Measurements from ENCODE around the gene ASIC3. TPM values are rescaled to one million over a fixed set of nuclear protein-coding genes. Genes with fewer than 3 reads are reported as not detected.
"Not testable (repeated sequence)": the region's sequence is repeated elsewhere in the genome, so short reads cannot be mapped to it uniquely, and the experiment has no call there.

Gene ASIC3
- total RNA-seq, 2 donors from 2014 or later: 9.0 to 9.7 TPM

DNA sequence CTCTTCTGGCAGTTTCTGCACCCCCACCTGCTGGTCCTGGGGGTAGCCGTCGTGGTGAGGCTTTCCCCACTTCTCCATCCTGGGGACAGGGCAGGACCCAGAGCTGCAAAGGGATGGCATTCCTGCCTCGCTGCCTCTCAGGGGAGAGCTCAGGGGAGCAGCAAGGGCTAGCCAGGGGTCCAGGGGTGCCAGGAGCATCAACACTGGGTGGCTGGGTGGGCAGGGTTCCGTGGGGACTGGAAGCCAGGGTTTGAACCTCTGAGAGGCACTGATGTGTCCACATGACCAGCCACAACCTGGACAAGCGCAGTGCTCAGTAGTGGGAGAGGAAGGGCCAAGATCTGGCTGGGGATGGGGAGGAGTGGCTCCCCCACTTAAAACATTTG lies 14.5 kb upstream of the ASIC3 start:
- no peak overlapping the region for H3K27ac Mint-ChIP-seq
- no peak overlapping the region for H3K4me3 Mint-ChIP-seq
- peaks cover 30% of the 10 kb centered on the region for H3K36me3 Mint-ChIP-seq (ENCODE audit: low read depth)
- H3K4me1 Mint-ChIP-seq: peaks cover 7% of the 10 kb centered on the region
- H3K9me3 Mint-ChIP-seq: no peaks in the 10 kb centered on the region
- H3K27me3 Mint-ChIP-seq: no peaks in the 10 kb centered on the region
- ATAC-seq (replicated peaks): no peak

DNA sequence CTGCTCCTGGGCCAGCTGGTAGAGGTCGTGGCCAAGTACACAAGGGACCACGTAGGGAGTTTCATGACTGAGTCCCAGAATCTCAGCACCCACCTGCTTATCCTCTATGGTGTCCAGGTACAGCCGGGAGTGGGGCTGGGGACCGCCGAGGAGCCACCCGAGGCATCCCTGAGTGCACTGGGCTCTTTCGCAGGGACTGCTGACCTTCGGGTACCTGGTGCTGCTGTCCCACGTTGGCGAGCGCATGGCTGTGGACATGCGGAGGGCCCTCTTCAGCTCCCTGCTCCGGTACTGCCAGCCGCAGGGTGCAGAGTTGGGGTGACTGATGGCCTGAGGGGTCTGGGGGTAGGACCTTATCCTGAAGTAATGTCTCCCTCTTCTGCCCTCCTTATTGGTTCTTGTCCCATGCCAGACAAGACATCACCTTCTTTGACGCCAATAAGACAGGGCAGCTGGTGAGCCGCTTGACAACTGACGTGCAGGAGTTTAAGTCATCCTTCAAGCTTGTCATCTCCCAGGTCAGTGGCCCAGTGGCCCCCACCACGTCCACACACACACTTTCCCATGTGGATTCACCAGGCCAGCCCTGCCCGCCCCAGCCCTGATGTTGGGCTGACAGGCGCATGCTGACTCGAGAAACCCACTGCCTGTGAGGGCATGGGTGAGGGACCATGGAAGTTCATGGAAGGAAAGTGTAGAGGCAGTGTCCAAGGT lies 13.9 kb upstream of the ASIC3 start:
- Mint-ChIP-seq H3K27me3 (no peaks in the 10 kb centered on the region), H3K4me3 (no peak overlapping the region), H3K36me3 (ENCODE audit: low read depth) (peaks cover 34% of the 10 kb centered on the region), H3K9me3 (no peaks in the 10 kb centered on the region), H3K4me1 (peaks cover 12% of the 10 kb centered on the region), H3K27ac (no peak overlapping the region)
- ATAC-seq (replicated peaks): no peak

DNA sequence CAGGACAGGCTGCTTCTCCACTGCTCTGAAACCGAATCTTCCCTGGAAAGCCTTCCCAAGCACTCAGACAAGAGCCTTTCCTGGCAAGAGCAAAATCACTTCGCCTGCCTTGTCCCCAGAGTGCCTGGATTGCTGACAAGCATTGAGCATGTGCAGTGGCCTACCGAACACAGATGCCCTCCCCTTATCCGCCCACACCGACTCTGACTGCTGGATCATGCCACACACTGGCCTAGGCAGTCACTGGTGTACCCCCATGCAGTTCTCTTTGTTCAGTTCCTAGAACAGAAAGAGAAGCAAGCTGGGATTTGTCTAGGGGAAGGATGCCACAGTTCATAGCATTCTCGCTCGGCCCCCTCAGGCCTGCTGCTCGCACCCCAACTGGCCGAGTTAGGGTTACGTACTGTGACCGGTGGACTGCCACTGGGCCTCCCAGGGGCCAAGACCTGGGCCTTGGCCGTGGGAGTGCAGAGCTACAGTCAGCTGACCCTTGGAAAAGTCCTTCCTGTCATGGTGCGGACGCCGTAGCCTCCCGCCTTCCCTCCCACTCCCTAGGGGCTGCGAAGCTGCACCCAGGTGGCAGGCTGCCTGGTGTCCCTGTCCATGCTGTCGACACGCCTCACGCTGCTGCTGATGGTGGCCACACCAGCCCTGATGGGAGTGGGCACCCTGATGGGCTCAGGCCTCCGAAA lies 13.2 kb upstream of the ASIC3 start:
- no peaks in the 10 kb centered on the region for H3K27me3 Mint-ChIP-seq
- no peak for ATAC-seq (replicated peaks)
- no peak overlapping the region for H3K27ac Mint-ChIP-seq
- H3K9me3 Mint-ChIP-seq: no peaks in the 10 kb centered on the region
- H3K36me3 Mint-ChIP-seq (ENCODE audit: low read depth): peaks cover 34% of the 10 kb centered on the region
- peaks cover 14% of the 10 kb centered on the region for H3K4me1 Mint-ChIP-seq
- H3K4me3 Mint-ChIP-seq: no peak overlapping the region

DNA sequence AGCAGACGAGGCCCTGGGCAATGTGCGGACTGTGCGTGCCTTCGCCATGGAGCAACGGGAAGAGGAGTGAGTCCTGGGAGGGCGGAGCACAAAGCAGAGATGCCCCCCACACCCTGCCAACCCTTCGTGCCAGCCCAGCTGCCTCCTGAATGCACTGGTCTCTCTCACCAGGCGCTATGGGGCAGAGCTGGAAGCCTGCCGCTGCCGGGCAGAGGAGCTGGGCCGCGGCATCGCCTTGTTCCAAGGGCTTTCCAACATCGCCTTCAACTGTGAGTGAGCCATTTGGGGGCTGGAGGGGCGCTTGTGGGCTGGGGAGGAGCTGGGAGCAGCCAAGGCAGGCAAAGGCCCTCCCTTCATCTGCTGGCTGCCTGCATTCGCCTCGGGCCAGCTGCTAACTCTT lies 12.4 kb upstream of the ASIC3 start:
- H3K4me3 Mint-ChIP-seq: no peak overlapping the region
- ATAC-seq (replicated peaks): no peak
- peaks cover 14% of the 10 kb centered on the region for H3K4me1 Mint-ChIP-seq
- H3K27me3 Mint-ChIP-seq: no peaks in the 10 kb centered on the region
- H3K36me3 Mint-ChIP-seq (ENCODE audit: low read depth): peaks cover 34% of the 10 kb centered on the region
- no peak overlapping the region for H3K27ac Mint-ChIP-seq
- H3K9me3 Mint-ChIP-seq: no peaks in the 10 kb centered on the region

DNA sequence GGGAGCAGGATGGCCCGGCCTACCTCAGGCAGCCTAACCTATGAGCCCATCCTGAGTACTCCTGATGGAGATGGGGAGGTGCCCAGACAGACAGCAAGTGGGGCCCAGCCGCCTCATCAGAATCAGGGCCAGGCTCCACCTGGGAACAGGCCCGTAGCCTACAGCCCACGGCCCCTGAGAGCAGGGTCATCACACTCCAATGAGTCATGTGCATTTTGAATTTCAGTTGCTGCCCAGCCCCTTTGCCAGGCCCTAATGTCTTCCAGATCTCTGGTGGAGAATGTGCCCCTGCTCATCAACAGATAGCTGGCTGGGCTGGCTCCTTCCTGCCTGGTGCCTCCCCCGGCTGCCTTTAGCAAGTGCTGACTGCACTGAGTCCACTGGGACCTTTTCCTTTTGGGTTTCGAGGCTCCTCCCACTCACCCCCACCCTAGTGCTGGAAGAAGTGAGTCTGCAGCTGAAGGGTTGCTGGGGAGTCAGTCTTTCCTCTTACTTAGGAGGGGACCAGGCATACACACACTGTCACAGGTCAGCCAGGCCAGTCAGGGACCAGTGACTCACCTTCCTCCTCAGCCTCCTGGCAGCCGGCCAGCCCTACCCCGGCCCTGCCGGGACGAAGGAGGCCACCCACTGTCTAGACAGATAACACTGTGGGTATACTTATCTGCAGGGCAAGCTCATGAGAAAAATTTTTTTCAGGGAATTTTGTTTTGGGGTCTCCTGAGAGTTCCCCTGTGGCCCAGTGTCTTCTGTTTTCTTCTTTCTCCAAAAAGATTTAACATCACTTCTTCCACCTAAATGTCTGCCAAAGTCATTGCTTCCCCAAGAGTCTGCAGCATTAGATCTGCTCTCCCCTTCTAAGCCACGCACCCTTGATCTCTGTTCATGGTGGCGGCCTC lies 9.1 kb upstream of the ASIC3 start:
- H3K36me3 Mint-ChIP-seq (ENCODE audit: low read depth): peaks cover 26% of the 10 kb centered on the region
- peak overlapping the region; percentile 61 for H3K4me3 Mint-ChIP-seq
- no peaks in the 10 kb centered on the region for H3K27me3 Mint-ChIP-seq
- peak overlapping the region; percentile 88 for H3K27ac Mint-ChIP-seq
- H3K9me3 Mint-ChIP-seq: no peaks in the 10 kb centered on the region
- ATAC-seq (replicated peaks): peak; percentile 97
- peaks cover 11% of the 10 kb centered on the region for H3K4me1 Mint-ChIP-seq

DNA sequence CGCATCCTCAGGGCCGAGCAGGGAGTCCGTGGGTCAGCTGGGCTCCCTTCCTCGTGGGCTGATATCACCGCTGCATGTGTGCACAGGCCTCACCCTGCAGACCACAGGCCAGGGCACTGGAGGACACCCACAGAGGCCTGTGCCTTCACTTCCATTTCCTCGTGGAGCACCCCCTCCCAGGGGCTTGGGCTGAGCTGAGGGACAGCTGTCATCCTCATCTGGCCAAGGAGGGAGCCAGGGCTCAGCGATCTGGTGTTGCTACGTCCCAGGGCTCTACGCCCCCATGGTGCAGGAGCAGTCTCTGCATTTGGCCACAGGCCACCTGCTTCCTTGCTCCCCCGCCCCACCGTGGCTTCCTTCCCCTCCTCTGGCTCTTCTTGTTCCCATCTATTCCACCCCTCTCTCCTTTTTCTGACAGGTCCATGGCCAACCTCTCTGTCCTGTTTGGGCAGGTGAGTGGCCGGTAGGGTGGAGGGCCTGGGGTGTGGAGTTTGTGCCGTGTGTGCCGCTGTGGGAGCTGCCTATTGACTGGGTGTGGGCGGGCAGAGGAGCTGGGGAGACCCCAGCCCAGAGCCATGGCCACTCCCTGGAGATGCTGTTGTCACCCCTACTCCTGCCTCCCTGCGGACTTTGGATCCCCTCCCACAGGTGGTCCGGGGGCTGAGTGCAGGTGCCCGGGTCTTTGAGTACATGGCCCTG lies 8.3 kb upstream of the ASIC3 start:
- peak overlapping the region; percentile 61 for H3K4me3 Mint-ChIP-seq
- ATAC-seq (replicated peaks): no peak
- H3K36me3 Mint-ChIP-seq (ENCODE audit: low read depth): peaks cover 30% of the 10 kb centered on the region
- no peaks in the 10 kb centered on the region for H3K9me3 Mint-ChIP-seq
- no peaks in the 10 kb centered on the region for H3K27me3 Mint-ChIP-seq
- H3K4me1 Mint-ChIP-seq: peaks cover 11% of the 10 kb centered on the region
- peak overlapping the region; percentile 88 for H3K27ac Mint-ChIP-seq

DNA sequence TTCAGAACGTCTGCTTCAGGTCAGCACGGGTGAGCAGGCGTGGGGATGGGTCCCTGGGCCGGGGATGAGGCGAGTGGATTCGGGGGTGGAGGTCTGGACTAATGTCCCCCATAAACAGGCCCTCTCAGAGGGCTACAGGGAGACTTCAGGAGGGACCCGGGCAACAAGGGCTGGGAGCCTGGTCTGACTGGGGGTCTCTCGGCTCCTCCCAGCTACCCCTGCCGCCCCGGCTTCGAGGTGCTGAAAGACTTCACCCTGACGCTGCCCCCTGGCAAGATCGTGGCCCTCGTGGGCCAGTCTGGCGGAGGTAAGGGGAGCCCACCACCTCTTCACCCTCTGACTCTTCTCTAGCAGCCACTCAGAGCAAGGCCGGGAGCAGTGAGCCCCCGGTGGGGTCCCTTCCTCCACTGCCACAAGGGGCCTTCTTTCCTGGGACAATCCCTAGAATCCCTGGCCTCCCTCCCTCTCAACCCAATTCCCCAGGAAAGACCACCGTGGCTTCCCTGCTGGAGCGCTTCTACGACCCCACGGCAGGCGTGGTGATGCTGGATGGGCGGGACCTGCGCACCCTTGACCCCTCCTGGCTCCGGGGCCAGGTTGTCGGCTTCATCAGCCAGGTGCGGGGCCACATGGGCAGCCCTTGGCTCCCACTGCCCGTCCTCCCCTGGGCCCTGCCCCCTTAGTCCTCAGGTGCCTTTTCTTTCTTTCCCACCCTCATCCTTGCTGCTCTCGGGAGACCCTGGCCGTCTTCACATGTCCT lies 7.5 kb upstream of the ASIC3 start:
- H3K27me3 Mint-ChIP-seq: no peaks in the 10 kb centered on the region
- H3K9me3 Mint-ChIP-seq: no peaks in the 10 kb centered on the region
- H3K4me3 Mint-ChIP-seq: no peak overlapping the region
- H3K27ac Mint-ChIP-seq: no peak overlapping the region
- H3K36me3 Mint-ChIP-seq (ENCODE audit: low read depth): peaks cover 25% of the 10 kb centered on the region
- peaks cover 11% of the 10 kb centered on the region for H3K4me1 Mint-ChIP-seq
- ATAC-seq (replicated peaks): no peak

DNA sequence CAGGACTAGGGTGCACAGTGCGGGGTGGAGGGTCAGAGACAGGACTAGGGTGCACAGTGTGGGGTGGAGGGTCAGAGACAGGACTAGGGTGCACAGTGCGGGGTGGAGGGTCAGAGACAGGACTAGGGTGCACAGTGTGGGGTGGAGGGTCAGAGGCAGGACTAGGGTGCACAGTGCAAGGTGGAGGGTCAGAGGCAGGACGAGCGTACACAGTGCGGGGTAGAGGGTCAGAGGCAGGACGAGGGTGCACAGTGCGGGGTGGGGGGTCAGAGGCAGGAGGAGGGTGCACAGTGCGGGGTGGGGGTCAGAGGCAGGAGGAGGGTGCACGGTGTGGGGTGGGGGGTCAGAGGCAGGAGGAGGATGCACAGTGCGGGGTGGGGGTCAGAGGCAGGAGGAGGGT lies 4.9 kb upstream of the ASIC3 start:
- H3K9me3 Mint-ChIP-seq; ATAC-seq (replicated peaks); H3K27ac Mint-ChIP-seq; H3K4me3 Mint-ChIP-seq; H3K27me3 Mint-ChIP-seq: not testable (repeated sequence)
- H3K36me3 Mint-ChIP-seq (ENCODE audit: low read depth): peaks cover 14% of the 10 kb centered on the region
- peaks cover 11% of the 10 kb centered on the region for H3K4me1 Mint-ChIP-seq

DNA sequence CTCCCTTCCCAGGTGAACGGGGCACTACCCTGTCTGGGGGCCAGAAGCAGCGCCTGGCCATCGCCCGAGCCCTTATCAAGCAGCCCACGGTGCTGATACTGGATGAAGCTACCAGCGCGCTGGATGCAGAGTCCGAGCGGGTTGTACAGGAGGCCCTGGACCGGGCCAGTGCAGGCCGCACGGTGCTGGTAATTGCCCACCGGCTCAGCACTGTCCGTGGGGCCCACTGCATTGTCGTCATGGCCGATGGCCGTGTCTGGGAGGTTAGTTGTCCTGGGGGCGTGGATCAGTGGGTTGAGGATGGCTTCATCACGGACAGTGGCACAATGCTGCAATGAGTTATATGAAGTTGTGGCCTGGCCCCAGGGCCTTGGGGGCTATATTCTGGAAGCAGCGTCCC lies 4.4 kb upstream of the ASIC3 start:
- ATAC-seq (replicated peaks): no peak
- H3K27ac Mint-ChIP-seq: no peak overlapping the region
- H3K4me3 Mint-ChIP-seq: no peak overlapping the region
- H3K27me3 Mint-ChIP-seq: no peaks in the 10 kb centered on the region
- H3K36me3 Mint-ChIP-seq (ENCODE audit: low read depth): peaks cover 12% of the 10 kb centered on the region
- H3K4me1 Mint-ChIP-seq: peaks cover 10% of the 10 kb centered on the region
- H3K9me3 Mint-ChIP-seq: no peaks in the 10 kb centered on the region

DNA sequence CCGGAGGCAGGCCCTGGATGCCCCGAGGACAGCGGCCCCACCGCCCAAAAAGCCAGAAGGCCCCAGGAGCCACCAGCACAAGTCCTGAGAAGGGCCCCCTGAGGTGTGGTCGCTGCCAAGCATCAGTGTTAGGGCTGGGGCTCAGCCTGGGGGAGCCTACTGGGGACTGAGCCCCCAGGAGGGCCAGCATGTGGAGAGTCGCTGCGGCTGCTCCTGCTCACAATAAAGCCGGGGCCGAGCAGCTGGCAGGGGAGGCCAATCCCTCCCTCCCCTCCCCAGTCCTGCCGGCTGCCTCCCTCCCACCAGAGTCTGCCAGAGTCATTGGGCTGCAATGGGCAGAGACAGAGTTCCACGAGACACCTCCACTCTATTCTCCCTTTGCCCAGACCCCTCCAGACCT lies 3.1 kb upstream of the ASIC3 start:
- H3K9me3 Mint-ChIP-seq: no peaks in the 10 kb centered on the region
- peaks cover 8% of the 10 kb centered on the region for H3K36me3 Mint-ChIP-seq (ENCODE audit: low read depth)
- no peak overlapping the region for H3K4me3 Mint-ChIP-seq
- no peak for ATAC-seq (replicated peaks)
- no peak overlapping the region for H3K27ac Mint-ChIP-seq
- H3K27me3 Mint-ChIP-seq: no peaks in the 10 kb centered on the region
- no peaks in the 10 kb centered on the region for H3K4me1 Mint-ChIP-seq

DNA sequence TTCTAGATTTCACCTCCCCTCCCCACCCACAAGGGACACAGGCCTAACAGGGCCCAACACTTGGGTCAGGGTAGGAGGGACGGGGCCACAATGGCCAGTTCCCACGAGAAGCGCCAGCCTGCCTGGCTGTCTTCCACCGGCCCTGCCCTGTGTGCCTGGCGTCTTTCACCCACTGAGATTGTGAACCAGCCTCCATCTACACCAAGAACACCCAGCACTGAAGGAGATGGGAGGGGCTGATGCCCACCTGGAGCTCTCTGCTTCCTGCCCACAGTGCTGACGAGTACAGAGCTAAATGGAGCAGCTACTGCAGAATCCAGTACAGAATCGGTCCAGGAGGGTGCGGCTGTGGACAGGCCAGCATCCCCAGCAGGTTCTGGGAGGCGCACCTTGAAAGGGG lies 2.4 kb upstream of the ASIC3 start:
- no peak overlapping the region for H3K27ac Mint-ChIP-seq
- no peaks in the 10 kb centered on the region for H3K27me3 Mint-ChIP-seq
- ATAC-seq (replicated peaks): no peak
- H3K9me3 Mint-ChIP-seq: no peaks in the 10 kb centered on the region
- peaks cover 8% of the 10 kb centered on the region for H3K36me3 Mint-ChIP-seq (ENCODE audit: low read depth)
- no peaks in the 10 kb centered on the region for H3K4me1 Mint-ChIP-seq
- H3K4me3 Mint-ChIP-seq: no peak overlapping the region

DNA sequence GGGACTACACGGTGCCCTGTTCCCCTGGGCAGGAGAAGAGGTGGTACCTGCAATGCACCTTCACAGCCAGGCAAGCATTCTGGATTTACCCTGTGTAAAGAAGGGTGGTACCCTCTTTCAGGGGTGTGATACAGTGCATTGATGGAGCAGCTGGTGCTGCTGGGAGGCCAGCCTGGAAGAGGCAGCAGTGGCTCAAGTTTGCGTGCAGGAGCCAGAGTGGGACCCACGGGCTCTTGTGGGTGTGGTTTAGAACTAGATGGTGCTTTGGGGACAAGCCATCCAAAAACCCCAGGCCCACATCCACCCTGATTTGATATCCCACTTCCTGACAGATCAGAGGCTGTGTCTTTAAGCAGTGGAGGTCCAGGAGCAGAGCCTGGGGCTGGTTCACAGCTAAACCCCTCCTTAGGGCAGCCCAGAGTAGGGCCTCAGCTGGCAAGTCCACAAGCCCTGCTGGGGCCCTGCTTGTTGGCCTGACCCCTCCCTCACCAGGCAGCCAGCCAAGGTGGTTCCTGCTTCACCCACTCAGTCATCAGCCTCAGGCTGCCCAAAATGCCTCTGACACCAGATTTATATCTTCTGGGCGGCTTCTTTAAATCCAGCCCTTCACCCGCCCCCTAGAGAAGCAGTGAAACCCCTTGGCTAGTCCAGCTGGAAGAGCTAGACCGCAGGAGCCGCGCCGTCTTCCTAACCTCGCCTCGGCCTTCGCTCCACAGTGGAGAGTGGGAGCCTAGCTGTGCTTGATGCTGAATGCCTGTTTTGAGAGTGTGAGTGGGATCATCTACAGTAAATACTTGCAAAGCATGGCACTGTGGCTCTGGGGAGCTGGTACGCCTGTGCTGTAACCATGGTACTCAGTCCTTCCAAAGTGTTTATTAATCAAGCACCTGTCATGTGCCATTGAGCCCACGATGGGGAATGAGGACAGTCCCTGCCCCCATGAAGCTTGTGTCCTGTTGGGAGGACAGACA lies 1.4 kb upstream of the ASIC3 start:
- Mint-ChIP-seq H3K4me1 (no peaks in the 10 kb centered on the region), H3K4me3 (no peak overlapping the region), H3K27me3 (no peaks in the 10 kb centered on the region), H3K27ac (no peak overlapping the region), H3K36me3 (ENCODE audit: low read depth) (peaks cover 8% of the 10 kb centered on the region), H3K9me3 (no peaks in the 10 kb centered on the region)
- ATAC-seq (replicated peaks): no peak

DNA sequence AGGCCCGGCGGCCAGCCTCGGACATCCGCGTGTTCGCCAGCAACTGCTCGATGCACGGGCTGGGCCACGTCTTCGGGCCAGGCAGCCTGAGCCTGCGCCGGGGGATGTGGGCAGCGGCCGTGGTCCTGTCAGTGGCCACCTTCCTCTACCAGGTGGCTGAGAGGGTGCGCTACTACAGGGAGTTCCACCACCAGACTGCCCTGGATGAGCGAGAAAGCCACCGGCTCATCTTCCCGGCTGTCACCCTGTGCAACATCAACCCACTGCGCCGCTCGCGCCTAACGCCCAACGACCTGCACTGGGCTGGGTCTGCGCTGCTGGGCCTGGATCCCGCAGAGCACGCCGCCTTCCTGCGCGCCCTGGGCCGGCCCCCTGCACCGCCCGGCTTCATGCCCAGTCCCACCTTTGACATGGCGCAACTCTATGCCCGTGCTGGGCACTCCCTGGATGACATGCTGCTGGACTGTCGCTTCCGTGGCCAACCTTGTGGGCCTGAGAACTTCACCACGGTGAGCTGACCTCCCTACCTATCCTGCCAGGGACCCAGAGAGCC lies 656 bp downstream of the ASIC3 start:
- H3K27ac Mint-ChIP-seq: no peak overlapping the region
- no peaks in the 10 kb centered on the region for H3K27me3 Mint-ChIP-seq
- no peak overlapping the region for H3K4me3 Mint-ChIP-seq
- no peak for ATAC-seq (replicated peaks)
- H3K36me3 Mint-ChIP-seq (ENCODE audit: low read depth): peaks cover 6% of the 10 kb centered on the region
- H3K9me3 Mint-ChIP-seq: no peaks in the 10 kb centered on the region
- H3K4me1 Mint-ChIP-seq: no peaks in the 10 kb centered on the region
